LNCaP clone FGC (cell line): Measurements from ENCODE around the gene RIPOR2.

Experiments
- DNase-seq: peaks from one replicate; pipeline ENCODE4 v3.0.0-alpha.2; 2011; ENCODE audit warnings: low read depth
- H3K4me3 ChIP-seq: 2 replicates; pipeline ENCODE4 v1.5.1; 2011; ENCODE audit warnings: mild to moderate bottlenecking, low read depth, low read length, control low read depth
- CTCF ChIP-seq: IDR thresholded peaks from 2 replicates; pipeline ENCODE4 v1.5.1; 2012; ENCODE audit warnings: mild to moderate bottlenecking; ENCODE audit not compliant: control insufficient read depth, insufficient read depth; ENCODE audit errors: extremely low read depth

RIPOR2 gene

GRCh38 chr6:24802271-24803059 is 133.3 kb downstream of the RIPOR2 start:
- no peak for TF ChIP-seq CTCF
- H3K4me3 ChIP-seq: no peak overlapping the region
- DNase-seq: no peak

DNA sequence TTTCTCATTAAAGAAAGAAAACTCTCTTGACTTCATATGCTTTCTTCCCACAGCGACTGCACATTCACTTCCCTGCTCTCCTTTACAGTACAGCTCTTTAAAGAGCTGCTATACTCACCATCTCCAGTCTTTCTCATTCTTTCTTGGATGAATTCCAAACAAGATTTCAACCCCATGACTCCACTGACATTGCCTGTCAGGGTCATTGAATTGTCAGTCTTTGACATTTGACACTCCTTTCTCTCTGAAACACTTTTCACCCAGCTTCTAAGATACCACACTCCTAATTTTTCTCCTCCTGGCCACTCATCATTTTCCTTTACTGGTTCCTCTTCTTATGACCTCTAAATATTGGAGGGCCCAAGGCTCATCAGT is 136.2 kb downstream of the RIPOR2 start:
- H3K4me3 ChIP-seq: no peak overlapping the region
- no peak for TF ChIP-seq CTCF
- no peak for DNase-seq

GRCh38 chr6:24798740-24799540 is 136.8 kb downstream of the RIPOR2 start, which contains the start of gene ARMH2:
ARMH2 (minus strand) TSS chr6:24798917; CDS start chr6:24798857, 60 bp downstream.
- no peak within 1 kb of the TSS for H3K4me3 ChIP-seq
- no peak for DNase-seq
- TF ChIP-seq CTCF: no peak

GRCh38 chr6:24797596-24798216 is 138.1 kb downstream of the RIPOR2 start:
- no peak for DNase-seq
- no peak overlapping the region for H3K4me3 ChIP-seq
- no peak for TF ChIP-seq CTCF

GRCh38 chr6:24796616-24797290 is 139.0 kb downstream of the RIPOR2 start:
- DNase-seq: no peak
- no peak for TF ChIP-seq CTCF
- no peak overlapping the region for H3K4me3 ChIP-seq

- H3K4me3 ChIP-seq: no peak overlapping the region
- no peak for DNase-seq
- TF ChIP-seq CTCF: no peak
Observed at GRCh38 chr6:24795106-24795505, 140.7 kb downstream of the RIPOR2 start.
